Measurements from ENCODE around the gene EMX1. TPM values are rescaled to one million over a fixed set of nuclear protein-coding genes. Genes with fewer than 3 reads are reported as not detected.

Gene EMX1
- total RNA-seq, 1 donor from 2014 or later: not detected

DNA sequence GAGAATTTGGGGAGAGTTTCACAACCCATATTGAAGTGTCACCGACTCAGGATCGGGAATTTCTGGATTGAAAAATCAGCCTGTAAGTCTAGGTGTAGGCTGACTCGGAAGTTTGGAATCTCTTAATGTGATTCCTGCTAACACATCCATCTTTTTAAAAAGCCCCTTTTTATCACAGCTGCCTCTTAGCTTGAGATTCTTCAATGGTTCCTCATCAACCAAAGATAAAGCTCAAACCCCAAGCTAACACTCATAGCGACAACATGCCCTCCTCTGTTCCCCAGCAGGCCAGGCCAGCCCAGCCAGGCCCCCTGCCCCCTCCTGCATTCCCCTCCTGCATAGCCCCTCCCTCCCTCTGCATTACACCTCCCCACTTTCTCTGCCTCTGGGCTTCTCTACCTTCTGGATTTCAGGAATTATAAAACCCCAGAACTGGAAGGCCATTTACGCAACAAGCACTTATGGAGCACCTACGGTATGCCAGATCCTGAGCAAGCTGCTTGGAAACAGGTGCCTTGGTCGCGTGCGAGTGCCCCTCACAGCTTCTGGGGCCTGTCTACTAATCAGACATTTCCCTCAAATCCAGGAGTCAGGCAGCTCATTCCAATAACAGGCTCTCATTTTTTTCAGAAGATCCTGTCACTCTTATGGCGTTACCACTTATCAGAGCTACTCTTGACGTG, 63.4 kb downstream of the EMX1 start:
- Mint-ChIP-seq H3K9me3 (ENCODE audit: unreplicated experiment) (no peaks in the 10 kb centered on the region), H3K4me3 (ENCODE audit: unreplicated experiment) (no peak overlapping the region), H3K4me1 (ENCODE audit: unreplicated experiment) (no peaks in the 10 kb centered on the region), H3K27ac (ENCODE audit: unreplicated experiment) (no peak overlapping the region), H3K27me3 (ENCODE audit: unreplicated experiment) (no peaks in the 10 kb centered on the region), H3K36me3 (ENCODE audit: unreplicated experiment) (peaks cover 4% of the 10 kb centered on the region)
- no peak for DNase-seq (ENCODE audit: extremely low spot score, unreplicated experiment)
- no peak for TF ChIP-seq CTCF (IDR thresholded peaks at IDR 0.05)

DNA sequence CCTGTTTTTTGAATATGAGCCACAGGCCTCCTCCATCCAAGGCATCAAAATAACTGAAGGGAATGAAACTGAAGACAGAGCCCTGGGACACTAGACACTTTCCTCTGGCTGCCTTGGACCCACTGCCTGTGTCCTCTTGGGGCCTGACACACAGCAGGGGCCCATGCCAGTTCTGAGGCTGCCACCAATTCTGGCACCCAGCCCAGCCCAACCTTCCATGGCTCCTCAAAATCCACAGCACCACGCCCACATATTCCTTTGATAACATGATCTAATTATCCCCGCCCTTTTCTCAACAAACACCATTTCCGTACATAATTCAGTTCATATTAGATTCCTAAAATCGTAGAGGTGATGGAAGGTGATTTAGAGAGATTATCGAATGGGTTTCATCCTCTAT, 64.2 kb downstream of the EMX1 start:
- no peaks in the 10 kb centered on the region for H3K4me1 Mint-ChIP-seq (ENCODE audit: unreplicated experiment)
- H3K27me3 Mint-ChIP-seq (ENCODE audit: unreplicated experiment): no peaks in the 10 kb centered on the region
- H3K27ac Mint-ChIP-seq (ENCODE audit: unreplicated experiment): no peak overlapping the region
- no peak for TF ChIP-seq CTCF (IDR thresholded peaks at IDR 0.05)
- H3K9me3 Mint-ChIP-seq (ENCODE audit: unreplicated experiment): no peaks in the 10 kb centered on the region
- H3K4me3 Mint-ChIP-seq (ENCODE audit: unreplicated experiment): no peak overlapping the region
- DNase-seq (ENCODE audit: extremely low spot score, unreplicated experiment): no peak
- peaks cover 5% of the 10 kb centered on the region for H3K36me3 Mint-ChIP-seq (ENCODE audit: unreplicated experiment)

DNA sequence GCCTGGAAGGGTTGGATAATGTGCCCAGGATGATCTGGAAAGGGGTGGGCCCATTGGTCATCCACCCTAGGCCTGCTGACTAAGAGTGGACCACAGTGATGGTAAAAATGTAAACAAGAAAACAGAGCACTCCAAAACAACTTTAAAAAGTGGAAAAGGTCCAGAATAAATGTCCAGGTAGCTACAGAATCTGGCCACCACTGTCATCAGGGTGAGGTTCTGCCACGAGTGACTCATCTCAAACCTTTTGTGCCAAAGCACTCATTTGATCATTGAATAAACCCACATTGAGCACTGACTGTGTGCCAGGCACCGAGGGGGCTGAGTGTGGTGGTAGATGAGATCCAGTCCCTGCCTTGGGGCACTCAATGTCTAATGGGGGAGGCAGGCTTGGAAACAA, 64.9 kb downstream of the EMX1 start:
- Mint-ChIP-seq H3K9me3 (ENCODE audit: unreplicated experiment) (no peaks in the 10 kb centered on the region), H3K36me3 (ENCODE audit: unreplicated experiment) (peaks cover 6% of the 10 kb centered on the region), H3K4me3 (ENCODE audit: unreplicated experiment) (no peak overlapping the region), H3K27ac (ENCODE audit: unreplicated experiment) (no peak overlapping the region), H3K27me3 (ENCODE audit: unreplicated experiment) (no peaks in the 10 kb centered on the region), H3K4me1 (ENCODE audit: unreplicated experiment) (no peaks in the 10 kb centered on the region)
- no peak for TF ChIP-seq CTCF (IDR thresholded peaks at IDR 0.05)
- no peak for DNase-seq (ENCODE audit: extremely low spot score, unreplicated experiment)

- Mint-ChIP-seq H3K4me1 (ENCODE audit: unreplicated experiment) (no peaks in the 10 kb centered on the region), H3K27ac (ENCODE audit: unreplicated experiment) (no peak overlapping the region), H3K27me3 (ENCODE audit: unreplicated experiment) (no peaks in the 10 kb centered on the region), H3K9me3 (ENCODE audit: unreplicated experiment) (no peaks in the 10 kb centered on the region), H3K36me3 (ENCODE audit: unreplicated experiment) (peaks cover 6% of the 10 kb centered on the region), H3K4me3 (ENCODE audit: unreplicated experiment) (no peak overlapping the region)
- no peak for DNase-seq (ENCODE audit: extremely low spot score, unreplicated experiment)
- no peak for TF ChIP-seq CTCF (IDR thresholded peaks at IDR 0.05)
These were observed 65.6 kb downstream of the EMX1 start for GRCh38 chr2:72982781-72983499.

- H3K36me3 Mint-ChIP-seq (ENCODE audit: unreplicated experiment): peaks cover 6% of the 10 kb centered on the region
- H3K4me3 Mint-ChIP-seq (ENCODE audit: unreplicated experiment): no peak overlapping the region
- DNase-seq (ENCODE audit: extremely low spot score, unreplicated experiment): no peak
- TF ChIP-seq CTCF (IDR thresholded peaks at IDR 0.05): no peak
- H3K4me1 Mint-ChIP-seq (ENCODE audit: unreplicated experiment): no peaks in the 10 kb centered on the region
- H3K9me3 Mint-ChIP-seq (ENCODE audit: unreplicated experiment): no peaks in the 10 kb centered on the region
- no peaks in the 10 kb centered on the region for H3K27me3 Mint-ChIP-seq (ENCODE audit: unreplicated experiment)
- no peak overlapping the region for H3K27ac Mint-ChIP-seq (ENCODE audit: unreplicated experiment)
These were observed 66.3 kb downstream of the EMX1 start for GRCh38 chr2:72983500-72984161.
